ENCODE results near the gene ADAMTS6. TPM values are rescaled to one million over a fixed set of nuclear protein-coding genes. Genes with fewer than 3 reads are reported as not detected.
A peak's percentile ranks its signal among the peaks of the same experiment; 100 is the strongest.

Gene ADAMTS6
- total and polyA plus RNA-seq, 4 experiments from 2014 or later = 0.14 to 1.8 (median 0.89) TPM; not detected in 1

DNA sequence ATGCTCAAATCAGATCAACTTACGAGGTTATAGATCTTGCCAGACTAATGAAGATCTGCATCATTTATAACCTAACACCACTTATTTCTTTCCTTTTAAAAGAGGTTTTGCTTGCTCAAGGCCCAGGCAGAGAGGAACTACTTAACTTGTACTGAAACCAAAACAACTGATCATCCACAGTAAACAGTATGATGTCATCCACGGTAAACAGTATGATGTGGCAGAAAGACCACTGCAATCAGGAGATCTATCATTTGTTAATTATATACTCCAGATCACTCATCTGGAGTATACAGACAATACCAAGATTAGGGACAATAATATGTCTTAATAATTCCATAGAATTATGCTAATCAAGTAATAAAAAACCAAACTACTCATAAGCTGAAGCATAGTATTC lies 116.8 kb downstream of the ADAMTS6 start:
- H3K27ac Mint-ChIP-seq = no peak overlapping the region
- POLR2A ChIA-PET (ENCODE audit: partially characterized antibody) = no interaction called here
- intact Hi-C loops (cut with micrococcal nuclease) = no loop called here

GRCh38 chr5:65363499-65363898 lies 118.2 kb downstream of the ADAMTS6 start:
- Mint-ChIP-seq H3K4me3 (no peak overlapping the region), H3K4me1 (no peaks in the 10 kb centered on the region), H3K36me3 (no peaks in the 10 kb centered on the region), H3K9me3 (no peaks in the 10 kb centered on the region), H3K27me3 (no peaks in the 10 kb centered on the region), H3K27ac (no peak overlapping the region)
- Histone ChIP-seq H3K27ac (ENCODE audit: low read depth, low read length) (no peak overlapping the region), H3K27me3 (ENCODE audit: insufficient read depth, low read length) (no peaks in the 10 kb centered on the region), H3K4me3 (ENCODE audit: low read length in 2 of 2) (no peak overlapping the region), H3K36me3 (ENCODE audit: insufficient read depth, low read length) (no peaks in the 10 kb centered on the region), H3K9me3 (ENCODE audit: control insufficient read depth in 1 of 2, low read length in 2 of 2) (no peaks in the 10 kb centered on the region), H3K4me1 (ENCODE audit: insufficient read depth, low read length) (no peaks in the 10 kb centered on the region)
- DNase-seq = no peak
- POLR2A ChIA-PET (ENCODE audit: partially characterized antibody) = no interaction called here
- intact Hi-C loops (cut with micrococcal nuclease) = no loop called here
- CTCF ChIA-PET (ENCODE audit: partially characterized antibody) = no interaction called here

More for the DNA sequence above, 116.8 kb downstream of the ADAMTS6 start:
- Mint-ChIP-seq H3K4me1 (no peaks in the 10 kb centered on the region), H3K9me3 (no peaks in the 10 kb centered on the region), H3K36me3 (no peaks in the 10 kb centered on the region), H3K27me3 (no peaks in the 10 kb centered on the region), H3K4me3 (no peak overlapping the region)
- no peaks in the 10 kb centered on the region for H3K9me3 ChIP-seq (ENCODE audit: control insufficient read depth in 1 of 2, low read length in 2 of 2)
- no peaks in the 10 kb centered on the region for H3K36me3 ChIP-seq (ENCODE audit: insufficient read depth, low read length)
- no peaks in the 10 kb centered on the region for H3K4me1 ChIP-seq (ENCODE audit: insufficient read depth, low read length)
- H3K4me3 ChIP-seq (ENCODE audit: low read length in 2 of 2) = no peak overlapping the region
- no peaks in the 10 kb centered on the region for H3K27me3 ChIP-seq (ENCODE audit: insufficient read depth, low read length)
- H3K27ac ChIP-seq (ENCODE audit: low read depth, low read length) = no peak overlapping the region
- DNase-seq = no peak
- CTCF ChIA-PET (ENCODE audit: partially characterized antibody) = no interaction called here

- H3K36me3 ChIP-seq (ENCODE audit: insufficient read depth, low read length) = no peaks in the 10 kb centered on the region
- H3K27me3 ChIP-seq (ENCODE audit: insufficient read depth, low read length) = no peaks in the 10 kb centered on the region
- intact Hi-C loops (cut with micrococcal nuclease) = no loop called here
- H3K9me3 ChIP-seq (ENCODE audit: control insufficient read depth in 1 of 2, low read length in 2 of 2) = no peaks in the 10 kb centered on the region
- H3K27me3 Mint-ChIP-seq = no peaks in the 10 kb centered on the region
- no peak overlapping the region for H3K4me3 Mint-ChIP-seq
- DNase-seq = no peak
- H3K27ac ChIP-seq (ENCODE audit: low read depth, low read length) = no peak overlapping the region
- ChIA-PET CTCF (ENCODE audit: partially characterized antibody) (no interaction called here), POLR2A (ENCODE audit: partially characterized antibody) (no interaction called here)
- H3K4me1 Mint-ChIP-seq = no peaks in the 10 kb centered on the region
- H3K4me1 ChIP-seq (ENCODE audit: insufficient read depth, low read length) = no peaks in the 10 kb centered on the region
- no peak overlapping the region for H3K4me3 ChIP-seq (ENCODE audit: low read length in 2 of 2)
- H3K27ac Mint-ChIP-seq = no peak overlapping the region
- no peaks in the 10 kb centered on the region for H3K36me3 Mint-ChIP-seq
- H3K9me3 Mint-ChIP-seq = no peaks in the 10 kb centered on the region
Observed at GRCh38 chr5:65359981-65360380, 121.7 kb downstream of the ADAMTS6 start.

DNA sequence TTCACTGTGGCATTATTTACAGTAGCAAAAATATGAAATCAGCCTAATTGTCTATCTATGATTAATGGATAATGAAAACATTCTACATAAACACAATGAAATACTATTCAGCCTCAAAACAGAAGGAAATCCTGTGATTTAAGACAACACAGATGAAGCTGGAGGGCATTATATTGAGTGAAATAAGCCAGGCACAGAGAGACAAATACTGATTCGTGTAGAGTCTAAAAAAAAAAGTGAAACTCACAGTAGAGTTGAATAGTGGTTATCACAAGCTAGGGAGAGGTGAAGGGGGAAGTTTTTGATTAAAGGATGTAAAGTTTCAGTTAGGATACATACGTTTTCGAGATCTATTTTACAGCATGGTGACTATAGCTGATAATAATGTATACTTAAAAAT lies 122.2 kb downstream of the ADAMTS6 start:
- Mint-ChIP-seq H3K27me3 (no peaks in the 10 kb centered on the region), H3K4me1 (no peaks in the 10 kb centered on the region), H3K4me3 (no peak overlapping the region), H3K9me3 (no peaks in the 10 kb centered on the region), H3K36me3 (no peaks in the 10 kb centered on the region), H3K27ac (no peak overlapping the region)
- H3K36me3 ChIP-seq (ENCODE audit: insufficient read depth, low read length) = no peaks in the 10 kb centered on the region
- intact Hi-C loops (cut with micrococcal nuclease) = no loop called here
- H3K4me3 ChIP-seq (ENCODE audit: low read length in 2 of 2) = no peak overlapping the region
- ChIA-PET CTCF (ENCODE audit: partially characterized antibody) (no interaction called here), POLR2A (ENCODE audit: partially characterized antibody) (no interaction called here)
- no peaks in the 10 kb centered on the region for H3K4me1 ChIP-seq (ENCODE audit: insufficient read depth, low read length)
- no peak overlapping the region for H3K27ac ChIP-seq (ENCODE audit: low read depth, low read length)
- DNase-seq = no peak
- H3K27me3 ChIP-seq (ENCODE audit: insufficient read depth, low read length) = no peaks in the 10 kb centered on the region
- no peaks in the 10 kb centered on the region for H3K9me3 ChIP-seq (ENCODE audit: control insufficient read depth in 1 of 2, low read length in 2 of 2)

GRCh38 chr5:65356274-65356673 lies 125.4 kb downstream of the ADAMTS6 start:
- ChIA-PET POLR2A (ENCODE audit: partially characterized antibody) (no interaction called here), CTCF (ENCODE audit: partially characterized antibody) (interaction anchor here (1.1 kb wide), 1 partner anchor 13 kb away, joined by 3 read pairs; no protein-coding TSS in a partner anchor)
- Mint-ChIP-seq H3K9me3 (no peaks in the 10 kb centered on the region), H3K4me3 (no peak overlapping the region), H3K36me3 (no peaks in the 10 kb centered on the region), H3K4me1 (no peaks in the 10 kb centered on the region), H3K27me3 (no peaks in the 10 kb centered on the region), H3K27ac (no peak overlapping the region)
- Histone ChIP-seq H3K36me3 (ENCODE audit: insufficient read depth, low read length) (no peaks in the 10 kb centered on the region), H3K27me3 (ENCODE audit: insufficient read depth, low read length) (no peaks in the 10 kb centered on the region), H3K27ac (ENCODE audit: low read depth, low read length) (no peak overlapping the region), H3K4me3 (ENCODE audit: low read length in 2 of 2) (no peak overlapping the region), H3K4me1 (ENCODE audit: insufficient read depth, low read length) (no peaks in the 10 kb centered on the region), H3K9me3 (ENCODE audit: control insufficient read depth in 1 of 2, low read length in 2 of 2) (no peaks in the 10 kb centered on the region)
- intact Hi-C loops (cut with micrococcal nuclease) = no loop called here
- no peak for DNase-seq

DNA sequence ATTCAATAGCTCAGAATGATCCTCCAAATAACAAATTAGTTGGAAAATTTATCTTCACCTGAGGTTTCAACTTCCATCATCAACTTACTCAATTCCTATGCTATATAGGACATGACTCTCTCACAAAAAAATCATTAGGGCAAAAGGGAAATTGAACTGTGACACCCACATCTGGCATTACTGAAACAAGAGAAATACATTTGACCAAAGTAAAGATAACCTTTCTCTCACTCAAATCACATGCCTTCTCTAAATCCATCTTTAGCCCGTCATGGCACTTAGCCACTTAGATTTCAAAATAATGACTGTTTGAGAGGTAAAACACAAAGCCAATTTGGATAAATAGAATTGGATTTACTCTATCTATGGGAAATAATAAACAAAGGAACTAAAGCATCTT lies 126.4 kb downstream of the ADAMTS6 start:
- H3K27ac Mint-ChIP-seq = no peak overlapping the region

DNA sequence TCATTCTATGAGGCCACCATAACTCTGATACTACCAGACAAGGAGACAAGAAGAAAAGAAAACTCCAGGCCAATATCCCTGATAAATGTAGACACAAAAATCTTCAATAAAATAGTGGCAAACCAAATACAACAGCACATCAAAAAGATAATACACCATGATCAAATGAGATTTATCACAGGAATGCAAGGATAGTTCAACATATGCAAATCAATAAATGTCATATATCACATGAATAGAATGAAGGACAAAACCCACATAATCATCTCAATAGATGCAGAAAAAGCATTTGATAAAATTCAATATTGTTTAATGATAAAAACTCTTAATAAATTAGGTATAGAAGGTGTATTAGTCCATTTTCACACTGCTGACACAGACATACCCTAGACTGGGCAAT lies 139.9 kb downstream of the ADAMTS6 start:
- Mint-ChIP-seq H3K9me3 (peaks cover 0 to 55% (median 40%) of the 10 kb centered on the region in 8 donors), H3K4me1 (no peaks in the 10 kb centered on the region), H3K27ac (peak overlapping the region in 1 of 7 donors; percentile 58), H3K27me3 (no peaks in the 10 kb centered on the region), H3K36me3 (no peaks in the 10 kb centered on the region), H3K4me3 (no peak overlapping the region)
- Histone ChIP-seq H3K4me1 (ENCODE audit: insufficient read depth, low read length) (no peaks in the 10 kb centered on the region), H3K9me3 (ENCODE audit: control insufficient read depth in 1 of 2, low read length in 2 of 2) (no peaks in the 10 kb centered on the region), H3K4me3 (ENCODE audit: low read length in 2 of 2) (no peak overlapping the region), H3K27ac (ENCODE audit: low read depth, low read length) (no peak overlapping the region), H3K36me3 (ENCODE audit: insufficient read depth, low read length) (no peaks in the 10 kb centered on the region), H3K27me3 (ENCODE audit: insufficient read depth, low read length) (no peaks in the 10 kb centered on the region)
- ChIA-PET CTCF (ENCODE audit: partially characterized antibody) (no interaction called here), POLR2A (ENCODE audit: partially characterized antibody) (no interaction called here)
- DNase-seq = no peak
- intact Hi-C loops (cut with micrococcal nuclease) = no loop called here

More for the DNA sequence above, 126.4 kb downstream of the ADAMTS6 start:
- DNase-seq = no peak
- Histone ChIP-seq H3K27ac (ENCODE audit: low read depth, low read length) (no peak overlapping the region), H3K4me1 (ENCODE audit: insufficient read depth, low read length) (no peaks in the 10 kb centered on the region), H3K27me3 (ENCODE audit: insufficient read depth, low read length) (no peaks in the 10 kb centered on the region), H3K4me3 (ENCODE audit: low read length in 2 of 2) (no peak overlapping the region), H3K9me3 (ENCODE audit: control insufficient read depth in 1 of 2, low read length in 2 of 2) (no peaks in the 10 kb centered on the region), H3K36me3 (ENCODE audit: insufficient read depth, low read length) (no peaks in the 10 kb centered on the region)
- no peaks in the 10 kb centered on the region for H3K27me3 Mint-ChIP-seq
- ChIA-PET CTCF (ENCODE audit: partially characterized antibody) (interaction anchor here (1.1 kb wide), 1 partner anchor 14 kb away, joined by 3 read pairs; no protein-coding TSS in a partner anchor), POLR2A (ENCODE audit: partially characterized antibody) (no interaction called here)
- H3K9me3 Mint-ChIP-seq = no peaks in the 10 kb centered on the region
- H3K4me1 Mint-ChIP-seq = no peaks in the 10 kb centered on the region
- no peak overlapping the region for H3K4me3 Mint-ChIP-seq
- intact Hi-C loops (cut with micrococcal nuclease) = no loop called here
- no peaks in the 10 kb centered on the region for H3K36me3 Mint-ChIP-seq

DNA sequence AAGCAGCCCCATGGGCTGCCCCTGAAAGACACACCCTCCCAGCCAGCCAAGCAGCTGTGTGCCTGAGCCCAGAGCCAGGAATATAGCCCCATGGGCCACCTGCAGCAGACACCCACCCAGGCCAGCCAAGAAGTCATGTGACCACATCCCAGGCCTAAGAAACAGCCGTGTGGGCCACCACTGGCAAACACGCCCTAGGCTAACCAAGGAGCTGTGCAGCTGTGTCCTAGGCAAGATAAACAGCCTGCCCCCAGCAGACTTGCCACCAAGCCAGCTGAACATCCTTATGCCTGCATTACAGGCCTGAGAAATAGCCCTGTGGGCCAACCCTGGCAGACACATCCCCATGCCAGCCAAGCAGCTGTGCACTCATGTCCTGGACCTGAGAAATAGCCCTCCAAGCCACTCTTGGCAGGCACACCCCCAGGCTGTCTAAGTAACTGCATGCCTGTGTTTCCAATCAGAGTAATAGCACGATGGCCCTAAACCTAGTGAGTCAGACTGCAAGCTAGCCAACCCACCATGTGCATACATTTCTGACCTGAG lies 143.0 kb downstream of the ADAMTS6 start:
- no peak overlapping the region for H3K4me3 ChIP-seq (ENCODE audit: low read length in 2 of 2)
- H3K27me3 Mint-ChIP-seq = no peaks in the 10 kb centered on the region
- H3K4me1 Mint-ChIP-seq = no peaks in the 10 kb centered on the region
- no peak overlapping the region for H3K27ac Mint-ChIP-seq
- ChIA-PET POLR2A (ENCODE audit: partially characterized antibody) (no interaction called here), CTCF (ENCODE audit: partially characterized antibody) (no interaction called here)
- no peak overlapping the region for H3K27ac ChIP-seq (ENCODE audit: low read depth, low read length)
- H3K27me3 ChIP-seq (ENCODE audit: insufficient read depth, low read length) = no peaks in the 10 kb centered on the region
- H3K4me1 ChIP-seq (ENCODE audit: insufficient read depth, low read length) = no peaks in the 10 kb centered on the region
- peaks cover 0 to 48% (median 39%) of the 10 kb centered on the region in 8 donors for H3K9me3 Mint-ChIP-seq
- no peaks in the 10 kb centered on the region for H3K36me3 Mint-ChIP-seq
- H3K9me3 ChIP-seq (ENCODE audit: control insufficient read depth in 1 of 2, low read length in 2 of 2) = no peaks in the 10 kb centered on the region
- intact Hi-C loops (cut with micrococcal nuclease) = no loop called here
- DNase-seq = no peak
- no peak overlapping the region for H3K4me3 Mint-ChIP-seq
- no peaks in the 10 kb centered on the region for H3K36me3 ChIP-seq (ENCODE audit: insufficient read depth, low read length)

All from CD4-positive, alpha-beta memory T cell (primary cell).